Adipocyte (in vitro differentiated cells): ENCODE data around the gene XPR1.
"Not testable (repeated sequence)": the region's sequence is repeated elsewhere in the genome, so short reads cannot be mapped to it uniquely, and the experiment has no call there.

ENCODE experiments used
- DNase-seq: peaks from one replicate; pipeline ENCODE4 v3.0.0-alpha.2; 2015; ENCODE audit warnings: low read depth
- H3K27me3 ChIP-seq: replicated peaks from 2 replicates; pipeline ENCODE4 v1.7.0; 2013; ENCODE audit warnings: mild to moderate bottlenecking, low read length, moderate library complexity; ENCODE audit not compliant: control insufficient read depth, insufficient read depth
- H3K36me3 ChIP-seq: 2 replicates; pipeline ENCODE4 v1.7.0; 2013; ENCODE audit warnings: low read length, mild to moderate bottlenecking, moderate library complexity; ENCODE audit not compliant: control insufficient read depth, insufficient read depth, severe bottlenecking
- H3K4me1 ChIP-seq: 2 replicates; pipeline ENCODE4 v1.7.0; 2013; ENCODE audit warnings: mild to moderate bottlenecking, low read length, moderate library complexity; ENCODE audit not compliant: control insufficient read depth, insufficient read depth
- H3K4me3 ChIP-seq: 2 replicates; pipeline ENCODE4 v1.7.0; 2013; ENCODE audit warnings: mild to moderate bottlenecking, low read length, moderate library complexity
- H3K9ac ChIP-seq: 2 replicates; pipeline ENCODE4 v1.7.0; 2013; ENCODE audit warnings: mild to moderate bottlenecking, low read length, moderate library complexity
- H3K9me3 ChIP-seq: 2 replicates; pipeline ENCODE4 v1.7.0; 2013; ENCODE audit warnings: mild to moderate bottlenecking, low read length, moderate library complexity; ENCODE audit not compliant: control insufficient read depth

The XPR1 gene

GRCh38 chr1:180632326-180633056, 669 bp downstream of the XPR1 start:
- Histone ChIP-seq H3K4me3 (peak overlapping the region; percentile 94), H3K27me3 (no peaks in the 10 kb centered on the region), H3K36me3 (no peaks in the 10 kb centered on the region), H3K9ac (peak overlapping the region; percentile 92), H3K9me3 (no peaks in the 10 kb centered on the region), H3K4me1 (peaks cover 35% of the 10 kb centered on the region)
- peak; percentile 79 for DNase-seq

DNA sequence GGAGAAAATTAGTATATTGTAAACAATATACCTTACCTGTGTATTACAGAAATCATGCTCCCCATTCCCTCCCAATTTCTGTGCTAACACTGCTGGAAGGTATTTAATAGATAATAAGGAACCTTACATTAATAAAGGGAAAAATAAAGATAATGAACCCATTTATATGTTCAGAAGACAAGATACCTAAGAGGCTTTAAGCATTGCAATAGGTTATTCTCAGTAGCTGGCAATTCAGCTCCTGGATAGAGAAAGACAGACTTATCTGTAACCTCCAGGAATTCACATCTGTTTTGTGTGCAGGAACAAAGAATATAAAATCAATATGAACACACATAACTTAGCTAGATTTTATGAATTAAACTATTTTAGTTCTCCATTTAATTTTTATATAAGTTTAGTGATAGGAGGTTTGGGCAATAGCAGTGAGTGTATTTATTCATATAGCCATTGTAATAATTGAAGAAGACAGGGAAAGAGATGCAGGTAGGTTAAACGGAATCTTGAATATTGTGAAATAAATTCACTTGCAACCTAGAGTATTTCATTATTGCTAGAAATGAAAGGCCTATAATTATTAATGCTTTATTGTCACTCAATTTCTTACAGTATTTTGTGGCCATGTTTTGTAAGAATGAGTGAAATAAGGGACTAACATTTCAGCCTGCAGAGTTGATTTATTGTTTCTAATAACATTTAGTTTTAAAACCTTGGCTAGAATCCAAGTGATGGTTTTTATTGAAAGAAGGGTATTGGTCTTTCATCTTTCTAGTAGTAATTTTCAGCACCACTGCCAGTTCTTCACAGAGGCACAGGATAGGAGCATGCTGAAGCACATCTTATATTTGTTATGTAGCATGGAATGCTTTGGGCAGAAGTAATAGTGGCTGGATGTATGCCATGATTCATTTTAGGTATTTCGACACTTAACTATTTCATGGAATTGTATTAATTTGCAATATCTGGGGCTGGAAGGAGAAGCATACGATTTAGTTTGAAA, 1.5 kb downstream of the XPR1 start:
- peak overlapping the region; percentile 94 for H3K4me3 ChIP-seq
- no peaks in the 10 kb centered on the region for H3K9me3 ChIP-seq
- no peaks in the 10 kb centered on the region for H3K27me3 ChIP-seq
- H3K36me3 ChIP-seq = no peaks in the 10 kb centered on the region
- DNase-seq = peak; percentile 71
- H3K9ac ChIP-seq = peak overlapping the region; percentile 92
- H3K4me1 ChIP-seq = peaks cover 35% of the 10 kb centered on the region

GRCh38 chr1:180636138-180636537, 4.3 kb downstream of the XPR1 start:
- H3K9me3 ChIP-seq = no peaks in the 10 kb centered on the region
- no peaks in the 10 kb centered on the region for H3K27me3 ChIP-seq
- peak; percentile 42 for DNase-seq
- H3K36me3 ChIP-seq = no peaks in the 10 kb centered on the region
- no peak overlapping the region for H3K9ac ChIP-seq
- peaks cover 21% of the 10 kb centered on the region for H3K4me1 ChIP-seq
- no peak overlapping the region for H3K4me3 ChIP-seq

DNA sequence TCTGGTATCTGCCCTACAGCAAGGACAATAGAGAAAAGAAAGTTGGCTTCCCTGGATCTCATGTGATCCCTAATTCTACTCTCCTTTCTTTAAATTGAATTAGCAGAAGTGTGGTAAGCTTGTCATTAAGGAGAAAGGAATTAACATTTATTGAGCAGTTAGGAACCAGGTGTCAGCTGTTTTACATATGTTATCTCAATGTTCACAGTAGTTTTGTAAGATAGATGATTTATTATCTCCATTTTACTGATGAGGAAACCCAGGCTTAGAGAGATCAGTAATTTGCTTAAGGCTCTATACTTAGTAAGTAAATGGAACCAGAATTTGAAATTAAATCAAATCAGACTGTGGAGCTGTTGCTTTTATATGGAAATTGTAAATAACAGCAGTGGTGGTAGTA, 8.0 kb downstream of the XPR1 start:
- H3K36me3 ChIP-seq = no peaks in the 10 kb centered on the region

DNA sequence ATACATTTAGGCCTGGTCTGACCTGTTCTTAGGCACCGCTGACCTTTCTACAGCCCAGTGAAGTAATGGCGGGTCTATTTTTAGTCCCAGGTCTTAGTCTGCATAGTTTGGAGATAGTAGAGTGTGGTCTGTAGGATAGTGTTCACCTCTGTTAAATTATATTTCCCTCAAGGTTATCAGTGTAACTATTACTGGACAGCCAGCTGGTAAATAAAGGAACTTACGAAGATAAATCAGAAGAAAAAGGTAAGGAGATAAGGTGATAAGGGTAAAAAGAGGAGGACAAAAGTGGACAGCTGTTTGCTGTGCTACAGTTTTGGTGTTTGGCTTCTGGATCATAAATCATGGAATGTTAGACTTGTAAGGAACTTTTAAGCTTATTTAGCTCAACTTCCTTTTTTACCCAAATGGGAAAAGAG, 8.7 kb downstream of the XPR1 start:
- no peak overlapping the region for H3K4me3 ChIP-seq
- no peaks in the 10 kb centered on the region for H3K9me3 ChIP-seq
- H3K36me3 ChIP-seq = no peaks in the 10 kb centered on the region
- H3K9ac ChIP-seq = no peak overlapping the region
- no peaks in the 10 kb centered on the region for H3K27me3 ChIP-seq
- no peak for DNase-seq
- H3K4me1 ChIP-seq = peaks cover 9% of the 10 kb centered on the region

More for the DNA sequence above, 8.0 kb downstream of the XPR1 start:
- no peaks in the 10 kb centered on the region for H3K27me3 ChIP-seq
- DNase-seq = no peak
- H3K4me3 ChIP-seq = no peak overlapping the region
- no peaks in the 10 kb centered on the region for H3K9me3 ChIP-seq
- no peak overlapping the region for H3K9ac ChIP-seq
- peaks cover 9% of the 10 kb centered on the region for H3K4me1 ChIP-seq

DNA sequence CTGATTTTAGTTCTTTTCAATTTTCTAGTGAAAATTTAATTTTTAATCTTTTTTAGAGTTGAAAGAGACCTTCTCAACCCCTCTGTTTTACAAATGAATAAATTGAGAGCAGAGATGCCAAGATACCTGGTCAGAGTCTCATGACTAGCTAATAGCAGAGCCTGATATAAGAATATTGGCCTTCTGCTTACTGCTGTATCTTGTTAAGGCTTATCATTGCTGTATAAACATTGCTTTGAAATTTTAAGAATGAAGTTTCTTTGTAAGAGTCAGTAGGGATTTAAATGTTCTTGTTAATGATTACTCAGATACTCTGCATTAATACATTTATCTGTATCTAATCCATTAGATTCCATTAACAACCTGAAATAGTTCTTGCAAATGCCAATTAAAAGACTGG, 9.8 kb downstream of the XPR1 start:
- H3K4me3 ChIP-seq = no peak overlapping the region
- H3K4me1 ChIP-seq = peaks cover 9% of the 10 kb centered on the region
- DNase-seq = no peak
- H3K9me3 ChIP-seq = no peaks in the 10 kb centered on the region
- H3K36me3 ChIP-seq = no peaks in the 10 kb centered on the region
- H3K27me3 ChIP-seq = no peaks in the 10 kb centered on the region
- no peak overlapping the region for H3K9ac ChIP-seq

DNA sequence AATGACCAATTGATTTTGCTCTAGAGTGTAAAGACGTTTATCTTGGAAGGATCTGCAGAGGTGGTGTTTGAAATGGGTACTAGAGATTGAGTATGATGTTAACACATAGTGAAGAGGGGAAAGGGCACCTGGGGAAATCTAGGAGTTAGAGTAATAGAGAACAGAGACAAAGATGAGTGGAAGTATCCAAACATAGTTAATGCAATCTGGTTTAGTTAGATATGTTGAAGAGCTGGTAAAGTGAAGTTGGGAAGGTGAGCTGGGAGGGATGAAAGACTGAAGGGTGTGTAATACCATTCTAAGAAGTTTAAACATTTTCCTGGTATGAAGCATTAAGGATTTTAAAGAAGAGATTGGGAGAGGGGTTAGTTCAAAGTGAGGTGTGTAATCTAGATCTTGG, 11.0 kb downstream of the XPR1 start:
- Histone ChIP-seq H3K9me3 (no peaks in the 10 kb centered on the region), H3K4me1 (peaks cover 9% of the 10 kb centered on the region), H3K36me3 (no peaks in the 10 kb centered on the region), H3K4me3 (no peak overlapping the region), H3K9ac (no peak overlapping the region), H3K27me3 (no peaks in the 10 kb centered on the region)
- DNase-seq = no peak

GRCh38 chr1:180643693-180644092, 11.9 kb downstream of the XPR1 start:
- peak; percentile 12 for DNase-seq
- Histone ChIP-seq H3K4me3 (no peak overlapping the region), H3K4me1 (peaks cover 9% of the 10 kb centered on the region), H3K27me3 (no peaks in the 10 kb centered on the region), H3K9me3 (no peaks in the 10 kb centered on the region), H3K9ac (no peak overlapping the region), H3K36me3 (no peaks in the 10 kb centered on the region)

DNA sequence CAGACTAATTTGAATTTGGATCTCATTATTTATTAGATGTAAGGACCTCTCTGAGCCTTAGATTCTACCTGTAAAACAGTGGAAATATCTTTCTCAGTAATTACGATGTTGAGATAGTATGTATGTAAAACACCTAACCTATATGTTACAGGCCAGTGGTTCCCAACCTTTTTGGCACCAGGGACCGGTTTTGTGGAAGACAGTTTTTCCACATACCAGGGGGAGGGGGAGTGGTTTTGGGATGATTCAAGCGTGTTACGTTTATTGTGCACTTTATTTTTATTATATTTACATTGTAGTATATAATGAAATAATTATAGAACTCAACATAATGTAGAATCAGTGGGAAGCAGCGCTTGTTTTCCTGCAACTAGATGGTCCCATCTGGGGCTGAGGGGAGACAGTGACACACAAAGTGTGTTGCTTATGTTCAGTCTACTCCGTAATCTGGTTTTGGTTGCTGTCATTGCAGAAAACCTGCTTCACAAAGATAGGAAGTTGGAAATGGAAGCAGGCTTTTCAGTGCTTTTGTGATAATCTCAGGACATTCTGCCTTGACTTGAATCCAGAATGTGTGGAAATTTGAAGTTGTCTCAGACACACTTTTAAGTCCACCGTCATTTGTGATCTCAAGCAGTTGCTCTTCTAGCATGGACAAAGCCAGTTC, 12.8 kb downstream of the XPR1 start:
- Histone ChIP-seq H3K27me3 (no peaks in the 10 kb centered on the region), H3K9ac (no peak overlapping the region), H3K36me3 (no peaks in the 10 kb centered on the region), H3K4me3 (no peak overlapping the region), H3K4me1 (peaks cover 9% of the 10 kb centered on the region), H3K9me3 (no peaks in the 10 kb centered on the region)
- no peak for DNase-seq

DNA sequence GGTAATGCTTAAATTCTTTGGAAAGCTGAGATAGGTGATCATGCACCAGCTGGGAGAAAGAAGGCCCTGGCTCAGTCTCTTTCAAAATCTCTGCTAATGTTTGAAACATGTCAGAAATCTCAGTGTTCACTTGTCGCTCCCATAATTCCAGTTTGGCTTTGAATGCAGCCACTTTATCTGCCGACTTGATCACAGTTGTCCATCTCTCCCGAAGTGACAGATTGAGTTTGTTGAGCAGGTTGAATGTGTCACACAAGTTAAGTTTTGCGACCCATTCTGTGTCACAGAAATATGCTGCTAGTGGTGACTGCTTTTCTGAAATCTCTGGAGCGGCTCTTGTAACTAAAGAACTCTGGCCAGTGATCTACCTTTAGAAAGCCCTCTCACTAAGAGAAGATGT, 13.4 kb downstream of the XPR1 start:
- H3K27me3 ChIP-seq, H3K36me3 ChIP-seq, H3K4me1 ChIP-seq: not testable (repeated sequence)

DNA sequence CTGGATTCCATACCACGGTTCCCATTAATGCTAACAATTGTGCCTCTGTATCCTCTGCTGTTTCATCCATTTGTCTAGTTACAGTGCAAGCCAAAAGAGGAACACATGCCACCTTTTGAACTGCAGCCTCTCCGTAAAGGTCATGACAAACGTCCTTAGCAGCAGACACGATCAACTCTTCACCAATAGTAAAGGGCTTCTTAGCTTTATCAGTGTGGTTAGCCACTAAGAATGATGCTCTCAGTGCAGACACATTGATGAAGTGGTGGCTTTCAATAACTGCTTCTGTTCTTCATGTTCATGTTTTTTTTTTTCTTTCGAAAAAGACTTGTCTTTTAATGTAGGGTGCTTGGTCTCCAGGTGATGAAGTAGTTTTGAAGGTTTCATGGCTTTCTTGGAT, 14.3 kb downstream of the XPR1 start:
- no peaks in the 10 kb centered on the region for H3K9me3 ChIP-seq
- no peaks in the 10 kb centered on the region for H3K27me3 ChIP-seq
- H3K9ac ChIP-seq = no peak overlapping the region
- peaks cover 9% of the 10 kb centered on the region for H3K4me1 ChIP-seq
- no peak overlapping the region for H3K4me3 ChIP-seq
- no peak for DNase-seq
- no peaks in the 10 kb centered on the region for H3K36me3 ChIP-seq

More for the DNA sequence above, 13.4 kb downstream of the XPR1 start:
- H3K4me3 ChIP-seq, DNase-seq, H3K9me3 ChIP-seq, H3K9ac ChIP-seq: not testable (repeated sequence)
